Bone marrow (tissue), 2 donors: ENCODE data around the gene RNLS.

ENCODE experiments used
- DNase-seq, 2 donors: peaks; one replicate each; lab custom pipeline; 2025; lab: John Stamatoyannopoulos, UW

Gene RNLS

DNA sequence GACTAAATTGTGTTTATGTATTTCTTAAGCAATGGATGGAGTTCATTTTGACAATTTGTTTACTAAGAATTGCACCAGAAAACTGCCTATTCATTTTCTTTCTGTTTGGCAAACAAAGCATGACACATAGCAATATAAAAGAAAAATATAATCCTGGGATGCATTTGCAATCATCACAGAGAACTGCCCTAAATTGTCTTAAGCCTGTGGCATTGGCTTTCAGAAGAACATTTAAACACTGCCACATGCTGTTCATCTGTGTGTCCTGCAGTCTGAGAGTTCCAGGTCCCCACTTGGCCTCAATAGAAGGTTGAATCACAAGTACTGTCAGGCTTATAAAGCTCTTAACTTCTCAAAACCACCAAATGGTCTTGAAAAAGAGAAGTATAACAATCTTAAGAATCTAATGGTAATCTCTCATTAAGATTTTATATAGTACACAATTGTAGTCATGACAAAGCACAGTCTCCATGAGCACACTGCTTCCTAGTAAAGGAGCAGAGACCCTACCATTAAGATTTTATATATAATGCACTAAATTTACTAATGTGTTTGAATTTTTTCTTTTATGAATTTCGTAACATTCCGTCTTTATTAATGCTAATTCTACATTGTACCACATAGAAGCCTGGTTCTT lies 29.9 kb downstream of the RNLS start:
- DNase-seq, result peak in 1 of 2 donors; percentile 80

DNA sequence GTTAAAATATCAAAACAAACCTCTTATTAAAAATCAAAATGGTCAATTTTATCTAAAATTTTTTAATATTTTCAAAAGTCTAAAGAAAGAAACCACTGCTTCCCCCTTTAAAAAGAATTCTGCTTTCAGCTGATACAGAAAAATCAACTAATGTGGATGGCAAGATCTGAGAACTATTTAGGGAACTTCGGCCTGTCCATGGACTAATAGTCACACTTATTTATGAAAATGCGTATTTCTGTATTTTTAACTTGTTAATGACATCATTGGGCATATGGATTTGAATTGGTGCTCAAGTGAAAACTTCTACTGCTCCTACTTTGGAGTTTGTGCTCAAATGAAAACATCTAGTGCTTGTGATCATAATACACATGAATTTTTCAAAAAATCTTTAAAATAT lies 31.9 kb downstream of the RNLS start:
- no peak for DNase-seq

DNA sequence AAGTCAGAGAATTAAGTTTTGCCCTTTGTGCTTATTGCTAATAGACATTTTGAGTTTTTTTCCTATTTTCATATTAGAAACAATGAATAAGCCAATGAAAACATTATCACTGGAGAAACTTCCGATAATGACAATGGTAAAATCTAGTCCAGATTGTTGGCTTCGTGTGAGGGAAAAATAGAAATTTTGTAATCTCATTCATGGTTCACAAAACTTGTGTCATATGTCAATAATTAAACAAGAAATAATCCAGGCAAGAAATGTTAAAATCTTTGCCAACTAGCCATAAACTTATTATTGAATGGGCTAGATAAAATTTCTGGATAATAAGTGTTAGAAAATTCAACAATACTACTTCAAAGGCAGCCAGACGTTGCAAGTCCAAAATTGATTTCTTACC lies 36.6 kb downstream of the RNLS start:
- no peak for DNase-seq

DNA sequence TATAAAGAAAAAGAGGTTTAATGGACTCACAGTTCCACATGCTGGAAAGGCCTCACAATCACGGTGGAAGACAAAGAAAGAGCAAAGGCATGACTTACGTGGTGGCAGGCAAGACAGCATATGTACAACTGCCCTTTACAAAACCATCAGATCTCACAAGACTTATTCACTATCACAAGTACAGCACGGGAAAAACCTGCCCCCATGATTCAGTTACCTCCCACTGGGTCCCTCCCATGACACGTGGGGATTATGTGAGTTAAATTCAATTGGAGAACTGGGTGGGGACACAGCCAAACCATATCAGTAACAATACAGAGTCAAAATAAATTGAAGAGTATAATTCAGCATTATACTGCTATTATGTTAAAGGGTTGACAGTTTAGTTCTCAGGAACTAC lies 37.8 kb downstream of the RNLS start:
- DNase-seq, result no peak

DNA sequence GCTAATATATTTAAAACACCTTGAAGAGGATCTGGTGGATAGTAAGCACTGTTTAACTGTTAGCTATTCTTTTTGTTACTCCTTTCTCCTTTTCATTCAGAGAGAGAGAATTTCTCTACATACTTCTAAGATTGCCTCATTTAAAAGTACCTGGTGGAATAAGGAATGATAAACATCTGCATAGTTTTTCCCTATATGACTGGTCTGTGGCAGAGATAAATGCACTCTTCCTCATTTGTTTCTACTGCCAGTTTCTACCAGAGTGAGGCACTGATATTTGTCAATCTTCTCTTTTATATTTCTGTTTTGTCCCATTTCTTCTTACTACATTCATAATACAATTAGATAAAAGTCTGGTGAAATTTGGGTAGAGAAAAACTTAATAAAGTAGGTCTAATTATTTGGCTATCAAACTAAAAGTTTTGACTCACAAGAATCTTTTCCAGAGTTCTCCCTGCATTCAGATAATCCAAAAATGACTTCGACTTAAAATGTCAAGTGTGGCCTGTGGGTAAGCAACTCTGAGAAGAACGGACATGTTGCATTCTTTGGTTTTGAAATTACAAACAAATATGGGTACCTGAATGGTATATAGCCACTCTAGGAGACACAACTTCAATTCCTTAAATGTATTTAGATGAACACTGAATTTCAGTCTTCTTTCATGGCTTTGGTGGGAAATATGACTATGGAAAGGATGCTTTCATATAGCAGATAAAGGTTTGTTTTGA lies 38.8 kb downstream of the RNLS start:
- DNase-seq, result no peak

DNA sequence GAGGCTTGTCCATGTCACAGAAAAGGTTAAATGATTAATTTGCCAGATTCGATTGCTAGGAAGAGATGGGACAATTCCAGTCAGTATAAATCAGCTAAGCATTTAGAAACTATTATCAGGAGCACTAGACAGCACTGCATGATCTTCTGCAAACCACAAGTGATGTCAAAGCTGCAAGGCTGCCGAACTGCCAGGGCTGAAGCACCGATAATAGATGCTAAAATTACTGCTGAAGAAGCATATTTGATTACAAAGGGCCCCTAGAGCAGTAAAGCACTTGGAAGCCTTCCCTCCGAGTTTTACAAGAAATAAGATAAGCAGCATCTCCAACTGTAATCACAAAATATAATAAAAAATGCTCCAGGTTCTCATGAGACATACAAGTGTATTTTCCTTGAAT lies 40.6 kb downstream of the RNLS start:
- no peak for DNase-seq

DNA sequence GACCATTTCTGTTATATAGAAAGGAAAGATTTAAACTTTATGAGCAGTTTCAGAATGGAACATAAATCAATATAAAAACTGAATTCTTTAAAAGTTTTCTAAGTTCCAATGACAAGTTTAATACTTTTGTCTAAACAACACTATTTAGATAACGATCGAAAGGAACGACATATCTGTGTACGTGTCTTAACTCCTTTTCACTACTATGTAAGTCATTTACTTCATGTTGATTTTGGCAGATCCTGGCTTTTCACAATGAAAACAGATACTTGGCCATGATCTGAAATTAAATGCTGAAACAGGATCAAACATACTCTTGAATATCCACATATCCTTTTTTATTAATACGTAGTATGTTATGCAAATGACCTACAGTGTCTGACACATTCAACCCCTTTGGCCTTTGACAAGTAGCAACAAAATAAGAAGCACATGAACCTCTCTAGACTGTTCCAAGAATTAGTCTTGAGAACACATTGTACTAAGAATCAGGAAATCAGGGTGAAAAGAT lies 41.9 kb downstream of the RNLS start:
- no peak for DNase-seq

DNA sequence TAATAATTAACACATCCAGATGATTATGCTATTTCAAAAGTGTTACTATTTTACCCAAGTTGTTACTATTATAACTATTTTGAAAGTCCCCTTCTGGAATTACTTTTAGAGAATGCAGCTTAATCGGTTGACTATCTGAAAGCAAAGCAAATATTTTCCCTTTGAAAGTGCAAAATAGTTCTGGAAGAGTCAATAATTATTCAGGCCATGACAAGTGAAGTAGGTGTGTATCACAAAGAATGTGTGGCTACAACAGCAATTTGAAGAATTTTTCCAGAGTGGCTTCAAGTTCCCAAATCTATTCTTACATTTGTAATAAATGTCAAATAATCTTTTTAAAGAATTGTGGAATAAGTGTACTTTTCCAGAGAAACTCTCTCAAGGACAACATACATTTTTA lies 42.8 kb downstream of the RNLS start:
- no peak for DNase-seq

DNA sequence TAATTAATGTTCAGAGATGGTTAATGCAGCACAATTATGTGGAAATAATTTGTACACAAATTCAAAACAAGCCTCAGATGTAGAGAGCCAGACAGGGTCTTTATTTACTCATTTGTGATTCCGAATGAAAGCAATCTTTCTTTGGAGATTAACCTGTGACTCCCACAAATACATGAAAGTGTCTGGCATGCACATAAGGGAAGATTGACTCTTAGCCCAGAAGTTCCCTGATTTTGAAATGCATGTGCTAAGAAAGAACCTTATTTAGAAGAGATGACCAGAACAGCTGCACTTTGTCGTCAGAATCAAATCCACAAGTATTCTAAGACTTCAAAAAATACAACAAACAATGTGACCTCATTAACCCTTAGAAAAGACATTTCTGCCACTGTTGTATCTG lies 45.1 kb downstream of the RNLS start:
- no peak for DNase-seq

DNA sequence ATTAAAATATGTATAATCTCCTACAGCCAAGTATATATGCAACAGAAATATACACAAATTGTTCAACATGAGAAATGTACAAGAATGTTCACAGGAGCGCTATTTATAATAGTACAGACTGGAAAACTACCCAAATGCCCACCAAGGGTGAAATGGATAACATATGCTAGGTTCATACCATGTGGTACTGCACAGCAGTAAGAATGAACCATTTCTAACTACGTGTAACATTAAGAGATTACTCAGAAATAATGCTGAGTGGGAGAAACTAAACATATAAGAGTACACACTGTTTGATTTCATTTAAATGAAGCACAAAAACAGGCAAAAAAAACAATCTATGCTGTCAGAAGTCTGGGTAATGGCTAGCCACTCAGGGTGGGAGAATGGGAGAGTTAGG lies 45.8 kb downstream of the RNLS start:
- no peak for DNase-seq

DNA sequence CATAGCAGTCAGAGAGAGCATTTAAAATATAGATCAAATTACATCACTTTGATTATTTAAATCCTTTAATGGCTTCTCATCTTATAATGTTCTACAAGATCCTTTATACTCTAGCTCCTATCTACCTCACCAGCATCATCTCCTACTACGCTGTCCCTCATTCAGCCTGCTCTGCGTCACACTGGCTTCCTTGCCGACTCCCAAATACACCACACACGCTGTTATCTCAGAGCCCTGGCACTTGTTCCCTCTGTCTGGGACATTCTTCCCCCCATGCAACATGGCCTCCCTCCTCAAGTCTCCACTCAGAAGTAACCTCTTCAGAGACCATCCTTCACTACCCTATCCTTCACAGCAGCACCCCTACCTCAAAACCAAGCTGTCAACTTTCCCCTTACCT lies 46.7 kb downstream of the RNLS start:
- DNase-seq, result no peak

DNA sequence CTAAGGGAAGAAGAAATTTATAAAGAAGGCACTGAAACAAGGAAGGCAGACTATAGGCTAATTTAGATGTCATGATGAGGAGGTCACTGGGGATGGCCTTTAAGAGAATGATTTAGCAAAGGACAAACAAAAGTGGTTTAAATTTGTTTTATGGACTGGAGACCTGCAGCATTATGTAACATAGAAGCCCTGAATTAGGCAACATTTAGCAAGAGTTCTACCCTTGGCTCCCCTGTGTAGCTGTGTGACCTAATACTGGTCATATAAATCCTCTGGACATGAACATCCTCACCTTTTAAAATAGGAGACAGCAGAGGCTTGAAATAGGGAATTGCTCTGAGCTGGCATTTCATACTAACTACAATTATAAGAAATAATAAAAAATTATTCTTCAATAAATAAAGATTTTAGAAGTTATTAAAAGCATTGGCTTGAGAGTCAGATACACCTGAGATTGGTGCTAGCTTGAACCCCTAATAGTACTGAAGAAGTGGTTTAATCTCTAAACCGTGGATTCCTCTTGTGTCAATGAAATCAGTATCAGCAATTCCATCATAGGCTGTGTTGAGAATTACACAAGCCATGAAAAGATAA lies 48.9 kb downstream of the RNLS start:
- DNase-seq, result no peak

DNA sequence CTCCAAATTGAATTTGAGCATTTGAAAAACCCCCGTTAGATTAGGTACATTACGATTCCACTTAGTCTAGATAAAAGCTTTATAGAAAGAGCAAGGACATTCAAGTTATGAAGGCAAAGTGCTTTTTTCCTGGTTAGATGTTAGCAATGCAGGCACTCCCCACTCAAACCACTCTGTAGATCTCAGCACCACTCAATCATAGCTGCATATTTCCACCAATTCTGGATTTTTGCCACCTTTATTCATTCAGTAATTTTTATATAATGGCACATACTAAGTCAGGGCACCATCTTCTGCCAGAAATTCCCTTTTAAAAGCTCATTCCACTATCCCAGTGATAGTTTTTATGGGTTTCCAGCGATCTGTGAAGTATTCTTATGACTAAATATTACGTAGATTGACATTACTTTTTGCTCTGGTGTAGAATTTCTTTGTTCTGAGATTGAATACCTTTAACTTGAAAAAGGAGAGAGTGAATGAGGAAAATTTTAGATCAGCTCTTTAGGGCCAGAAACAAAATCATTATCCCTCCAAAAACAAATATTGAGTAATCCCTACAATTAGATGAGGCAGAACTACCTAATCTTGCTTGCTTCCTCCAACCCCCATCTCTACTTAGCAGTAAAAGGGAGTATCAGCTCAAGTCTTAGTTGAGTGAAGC lies 51.6 kb downstream of the RNLS start:
- no peak for DNase-seq

DNA sequence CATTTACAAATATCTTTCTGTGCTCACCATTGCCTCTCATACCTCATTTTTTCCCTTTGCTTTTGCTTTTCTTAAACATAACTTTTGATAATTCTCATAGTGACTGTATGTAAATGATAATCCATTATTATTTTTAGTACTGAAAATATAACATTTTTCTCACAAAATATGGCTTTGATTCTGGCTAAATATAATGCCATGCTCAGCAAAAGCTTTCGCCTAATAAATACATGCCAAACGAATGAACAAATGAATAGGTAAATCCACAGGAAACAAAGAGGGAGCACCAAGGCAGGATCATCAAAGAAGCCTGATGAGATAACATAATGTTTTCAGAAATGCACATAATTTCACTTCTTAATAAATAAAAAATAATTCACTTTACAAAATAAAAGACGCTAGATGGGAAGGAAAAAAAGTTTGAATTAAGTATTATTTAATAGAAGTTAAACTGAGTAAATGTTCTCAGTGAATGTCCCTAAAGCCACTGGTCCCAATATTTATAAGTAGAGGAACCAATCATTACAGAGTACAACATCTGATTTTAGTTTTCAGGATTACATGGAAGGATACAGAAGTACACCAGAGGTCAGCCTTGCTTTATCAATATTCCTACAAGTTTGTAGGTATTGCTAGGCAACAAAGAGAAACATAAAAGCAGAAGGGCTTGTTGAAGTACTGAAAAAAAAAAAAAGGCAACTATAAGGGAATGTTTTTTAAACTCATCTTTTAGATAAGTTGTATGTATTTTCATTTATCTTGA lies 52.3 kb downstream of the RNLS start:
- no peak for DNase-seq

DNA sequence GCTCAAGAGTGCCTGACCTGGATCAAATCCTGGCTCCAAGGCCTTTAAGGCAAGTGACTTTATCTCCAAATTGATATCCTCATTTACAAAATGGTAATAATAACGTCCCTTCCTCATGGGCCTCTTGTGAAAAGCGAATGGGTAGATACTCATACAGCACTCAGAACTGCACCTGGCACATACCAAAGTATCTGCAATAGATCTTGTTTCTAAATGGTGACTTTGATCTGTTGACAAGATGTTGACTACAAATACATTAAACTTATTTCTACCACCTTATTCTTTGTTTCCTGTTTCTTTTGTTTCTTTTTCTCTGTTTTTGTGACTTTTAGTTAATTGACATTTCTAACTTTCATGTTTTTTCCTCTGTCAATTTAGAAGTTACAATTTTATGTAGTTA lies 53.0 kb downstream of the RNLS start:
- DNase-seq, result no peak

DNA sequence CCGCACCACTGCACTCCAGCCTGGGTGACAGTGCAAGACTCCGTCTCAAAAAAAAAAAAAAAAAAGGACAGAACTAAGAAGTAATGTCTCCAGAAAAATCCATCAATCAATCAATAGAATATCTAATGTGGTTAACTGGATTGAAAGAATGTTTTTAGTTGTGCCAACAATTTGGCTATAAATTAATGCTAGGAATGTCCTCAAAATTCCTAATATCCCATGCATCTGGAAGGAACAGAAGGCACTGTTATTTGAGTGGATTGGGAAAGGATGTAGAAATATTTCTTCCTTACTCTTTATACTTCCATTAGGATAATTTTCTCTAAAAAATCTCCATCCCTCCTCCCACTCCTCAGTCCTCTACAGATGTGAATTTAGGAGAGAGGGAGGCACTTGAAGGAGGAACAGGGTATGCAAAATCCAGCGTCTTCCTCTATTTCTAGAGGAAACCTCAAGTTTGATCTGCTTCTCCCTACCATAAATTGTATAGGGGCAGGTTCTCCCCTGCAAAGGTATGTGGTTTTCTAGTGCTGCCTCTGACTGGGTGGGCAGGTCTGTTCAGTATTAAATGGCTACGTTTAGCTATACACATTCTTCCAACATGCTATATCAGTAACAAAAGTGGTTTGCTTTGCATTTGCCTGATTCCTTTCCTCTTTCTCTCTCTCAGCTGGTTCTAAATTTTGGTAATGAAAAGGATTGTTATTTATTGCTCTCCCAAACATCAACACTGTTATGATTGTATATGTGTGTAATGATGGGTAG lies 54.1 kb downstream of the RNLS start:
- DNase-seq, result no peak

DNA sequence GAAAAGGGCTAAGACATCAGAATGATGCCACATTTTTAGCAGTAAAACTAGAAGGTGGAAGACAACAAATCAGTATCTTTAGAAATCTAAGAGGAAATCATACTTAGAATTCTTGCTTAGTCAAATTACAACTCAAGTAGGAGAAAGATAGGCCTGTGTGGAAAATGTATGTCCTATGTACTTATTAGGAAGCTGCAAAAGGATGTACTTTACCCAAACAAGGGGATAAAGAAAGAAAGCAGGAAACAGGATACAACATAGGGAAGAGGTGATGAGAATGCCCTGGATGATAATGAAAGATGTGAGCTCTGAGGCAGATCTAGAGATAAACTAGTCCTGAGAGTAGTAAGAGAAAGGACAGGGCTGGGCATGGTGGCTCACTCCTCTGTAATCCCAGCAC lies 54.9 kb downstream of the RNLS start:
- DNase-seq, result no peak

DNA sequence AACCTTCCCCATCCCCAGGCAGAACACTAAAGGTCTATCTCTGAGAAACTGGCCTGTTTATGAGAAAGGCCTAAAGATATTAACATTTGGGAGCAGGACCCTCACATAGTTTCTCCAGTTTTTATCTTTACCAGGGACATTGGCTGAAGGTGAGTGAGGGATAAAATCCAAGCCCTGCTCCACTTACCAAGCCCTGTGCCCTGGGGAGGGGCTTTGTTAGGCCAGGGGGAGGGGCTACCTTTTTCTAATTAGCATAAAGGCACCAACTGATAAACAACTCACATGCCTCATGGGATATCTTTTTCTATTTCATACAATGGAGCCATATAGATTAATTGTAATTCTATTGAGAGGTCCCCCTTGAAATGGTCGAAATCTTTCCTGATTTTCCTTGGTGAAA lies 55.9 kb downstream of the RNLS start:
- no peak for DNase-seq

DNA sequence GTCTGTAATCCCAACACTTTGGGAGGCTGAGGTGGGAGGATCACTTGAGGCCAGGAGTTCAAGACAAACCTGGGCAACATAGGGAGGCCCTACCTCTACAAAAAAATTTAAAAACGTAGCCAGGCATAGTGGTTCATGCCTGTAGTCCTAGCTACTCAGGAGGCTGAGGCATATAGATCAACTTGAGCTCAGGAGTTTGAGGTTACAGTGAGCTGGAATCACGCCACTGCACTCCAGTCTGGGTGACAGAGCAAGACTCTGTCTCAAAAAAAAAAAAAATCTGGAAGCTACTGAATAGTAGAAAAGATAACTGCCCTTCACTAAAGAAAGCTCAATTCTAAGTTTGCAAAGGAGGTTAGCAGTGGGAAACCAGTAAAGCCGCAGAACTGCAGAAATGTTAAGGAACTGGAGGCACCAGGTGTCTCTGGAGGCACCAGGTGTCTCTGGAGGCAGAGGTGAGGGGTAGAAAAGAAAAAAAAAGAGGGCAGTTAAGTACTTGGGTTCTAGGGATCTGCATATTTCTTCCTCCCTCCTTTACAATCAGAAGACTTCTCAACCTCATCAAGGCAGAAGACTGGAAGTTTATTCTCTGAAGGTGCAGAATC lies 56.5 kb downstream of the RNLS start:
- no peak for DNase-seq

DNA sequence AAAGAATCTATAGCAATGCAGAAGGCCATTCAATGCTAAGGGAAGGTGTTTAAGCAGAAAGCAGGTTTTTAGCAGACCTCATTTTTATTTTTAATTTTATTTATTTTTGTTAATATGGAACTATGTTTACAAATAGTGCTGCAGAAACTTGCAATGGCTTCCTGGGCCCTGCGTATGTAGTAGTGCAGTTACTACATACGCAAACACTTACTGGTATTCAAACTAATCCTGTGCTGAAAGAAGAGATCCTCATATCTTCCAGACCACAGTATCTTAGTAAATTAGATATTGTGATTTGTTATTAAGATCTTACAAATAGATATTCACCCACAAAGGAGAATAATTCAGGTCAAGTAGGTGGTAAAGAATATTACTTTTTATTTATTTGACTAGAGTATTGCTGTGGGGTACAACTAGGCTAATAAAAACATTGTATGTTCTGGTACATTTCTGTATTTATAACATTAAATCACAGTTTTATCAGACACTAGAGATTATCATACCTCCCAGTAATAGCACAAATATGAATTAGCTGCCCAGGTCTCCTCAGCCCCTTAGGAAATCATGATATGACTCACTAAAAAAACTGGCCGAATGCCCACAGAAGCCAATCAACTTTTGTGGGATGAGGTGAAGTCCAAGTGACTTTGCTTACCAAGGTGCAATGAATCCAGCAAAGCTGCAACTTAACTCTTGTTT lies 57.6 kb downstream of the RNLS start:
- DNase-seq, result no peak
